IPS DF 19.7 (cell line): ENCODE results near the gene ADGRG2.
"Not testable (repeated sequence)": the region's sequence is repeated elsewhere in the genome, so short reads cannot be mapped to it uniquely, and the experiment has no call there.

Experiments
- DNase-seq: peaks from one replicate; pipeline ENCODE4 v3.0.0-alpha.2; 2013; ENCODE audit warnings: low read depth, low spot score

Gene ADGRG2

GRCh38 chrX:19086102-19086772 is 36.0 kb downstream of the ADGRG2 start:
- DNase-seq, result no peak

GRCh38 chrX:19085666-19086065 is 36.6 kb downstream of the ADGRG2 start:
- DNase-seq, result no peak

- DNase-seq, result no peak
These were observed 46.5 kb downstream of the ADGRG2 start for GRCh38 chrX:19075754-19076153.

- DNase-seq, result no peak
These were observed 49.9 kb downstream of the ADGRG2 start for GRCh38 chrX:19072372-19072771.

DNA sequence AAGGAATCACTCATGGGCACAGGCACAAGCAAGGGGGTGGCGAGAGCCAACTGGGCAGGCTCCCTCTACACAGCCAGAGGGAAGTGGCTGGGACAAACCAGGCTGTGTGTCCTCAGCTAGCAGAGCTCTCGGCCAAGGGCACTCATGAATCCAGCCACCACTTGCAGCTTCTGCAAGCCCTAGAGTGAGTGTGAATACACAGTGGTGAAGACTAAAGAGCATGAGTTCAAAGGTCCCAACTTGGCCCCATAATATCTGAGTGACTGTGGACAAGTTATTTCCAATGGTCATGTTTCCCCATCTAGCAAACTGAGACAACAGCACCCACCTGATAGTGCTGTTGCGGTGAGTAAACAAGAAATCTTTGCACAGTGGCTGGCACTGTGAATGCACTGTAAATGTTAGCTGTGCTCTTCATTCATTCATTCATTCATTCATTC is 51.7 kb downstream of the ADGRG2 start:
- DNase-seq, result no peak

DNA sequence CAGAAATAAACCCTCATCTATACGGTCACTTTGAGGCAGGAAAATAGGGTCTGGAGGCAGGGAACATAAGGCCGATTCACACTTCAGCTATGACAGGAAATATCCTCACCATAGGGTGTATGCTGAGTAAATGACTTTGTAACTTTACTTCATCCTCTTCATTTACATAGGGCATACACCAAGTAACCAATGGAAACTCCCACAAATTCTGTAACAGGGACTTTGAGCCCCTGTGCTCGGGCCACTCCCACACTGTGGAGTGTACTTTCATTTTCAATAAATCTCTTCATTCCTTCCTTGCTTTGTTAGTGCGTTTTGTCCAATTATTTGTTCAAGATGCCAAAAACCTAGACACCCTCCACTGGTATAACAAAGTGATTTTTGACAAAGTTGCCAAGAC is 55.3 kb downstream of the ADGRG2 start:
- not testable (repeated sequence) for DNase-seq

- DNase-seq, result no peak
These were observed 56.7 kb downstream of the ADGRG2 start for GRCh38 chrX:19065535-19065934.

DNA sequence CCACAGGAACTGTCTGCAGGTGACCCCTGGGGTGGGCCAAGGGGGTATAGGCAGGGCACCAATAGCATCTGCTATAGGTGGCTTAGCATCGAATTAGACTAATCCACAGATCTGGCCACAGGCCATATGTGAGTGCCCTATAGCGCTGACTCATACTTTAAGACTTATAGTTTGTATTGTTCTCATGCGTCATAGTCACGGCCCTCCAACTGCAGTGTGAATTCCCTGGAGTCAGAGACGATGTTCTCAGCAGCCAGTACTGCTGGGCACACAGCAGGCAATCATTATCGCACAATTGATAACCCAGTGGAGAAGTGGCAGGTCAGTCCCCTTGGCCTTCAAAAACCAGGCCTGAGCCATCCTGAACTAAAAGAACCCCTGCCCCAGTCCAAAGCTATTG is 58.1 kb downstream of the ADGRG2 start:
- DNase-seq, result no peak

GRCh38 chrX:19063030-19063429 is 59.2 kb downstream of the ADGRG2 start:
- DNase-seq, result no peak

DNA sequence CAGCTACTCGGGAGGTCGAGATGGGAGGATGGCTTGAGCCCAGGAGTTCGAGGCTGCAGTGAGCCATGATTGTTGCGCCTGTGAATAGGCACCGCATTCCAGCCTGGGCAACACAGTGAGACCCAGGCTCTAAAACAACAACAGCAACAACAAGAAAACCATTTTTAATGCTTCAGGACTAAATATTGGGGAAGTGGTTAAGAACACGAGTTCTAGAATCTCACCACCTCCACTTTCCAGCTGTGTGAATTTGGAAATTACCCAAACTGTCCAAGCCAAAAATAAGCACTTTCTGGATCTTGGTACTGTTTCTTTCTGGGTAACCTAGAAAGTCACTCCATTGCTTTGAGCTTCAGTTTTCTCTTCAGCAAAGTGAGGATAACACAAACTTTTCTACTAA is 63.2 kb downstream of the ADGRG2 start:
- DNase-seq, result no peak

DNA sequence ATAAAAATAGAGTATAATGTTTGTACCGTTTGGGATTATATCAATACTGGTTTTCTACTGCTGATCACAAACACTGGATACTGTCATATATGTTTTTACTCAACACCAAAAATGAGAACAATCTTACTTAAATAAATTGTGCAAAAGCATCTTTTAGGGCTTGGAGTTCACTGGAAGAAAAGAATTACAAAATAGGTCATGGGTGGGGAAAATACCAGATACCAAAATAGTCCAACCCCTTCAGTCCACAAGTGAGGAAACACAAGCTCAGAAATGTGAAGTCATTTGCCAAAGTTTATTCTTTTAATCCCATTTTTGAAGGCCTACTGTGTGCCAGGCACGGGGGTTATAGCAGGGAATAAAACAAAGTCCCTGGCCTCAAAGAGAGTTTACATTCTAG is 64.4 kb downstream of the ADGRG2 start:
- DNase-seq, result no peak

GRCh38 chrX:19049110-19049509 is 73.2 kb downstream of the ADGRG2 start:
- no peak for DNase-seq

DNA sequence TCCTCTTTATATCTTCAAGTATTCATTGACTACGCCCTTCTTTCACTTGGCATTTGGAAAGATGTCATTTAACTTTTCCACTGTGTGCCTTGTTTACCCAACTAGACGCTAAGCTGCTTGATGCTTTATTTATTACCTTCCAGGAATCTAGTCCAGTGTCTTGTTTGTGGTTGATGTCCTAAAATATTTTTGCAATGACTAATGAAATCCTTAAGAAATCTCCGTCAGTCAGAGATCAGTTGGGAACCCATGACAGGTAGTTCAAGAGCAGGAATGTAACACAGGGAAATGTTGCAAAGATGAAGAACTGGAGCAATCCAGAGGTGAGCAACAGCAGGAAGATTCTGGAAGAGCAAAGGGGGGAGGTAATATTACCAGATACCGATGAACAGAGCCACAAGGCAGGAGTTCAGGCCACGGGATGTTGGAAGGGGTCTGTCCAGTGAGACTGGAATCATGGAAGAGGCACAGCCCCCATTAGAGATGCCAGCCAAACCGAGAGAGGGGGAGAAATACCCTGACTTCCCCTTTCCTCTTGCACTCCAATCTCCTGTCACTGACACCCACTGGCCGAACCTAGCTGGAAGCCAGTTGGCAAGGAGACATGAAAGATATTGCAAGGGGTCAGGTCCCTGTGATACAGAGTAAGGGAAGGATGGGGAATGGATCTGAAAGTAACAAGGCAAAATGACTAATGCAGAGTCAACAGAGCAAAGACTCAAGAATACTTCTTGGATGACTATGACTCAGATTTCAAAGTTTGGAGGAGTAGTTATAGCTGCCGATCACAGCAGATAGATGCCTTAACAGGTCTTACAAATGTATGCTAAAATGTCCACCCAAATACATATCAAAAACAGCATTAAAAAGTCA is 75.7 kb downstream of the ADGRG2 start:
- no peak for DNase-seq

DNA sequence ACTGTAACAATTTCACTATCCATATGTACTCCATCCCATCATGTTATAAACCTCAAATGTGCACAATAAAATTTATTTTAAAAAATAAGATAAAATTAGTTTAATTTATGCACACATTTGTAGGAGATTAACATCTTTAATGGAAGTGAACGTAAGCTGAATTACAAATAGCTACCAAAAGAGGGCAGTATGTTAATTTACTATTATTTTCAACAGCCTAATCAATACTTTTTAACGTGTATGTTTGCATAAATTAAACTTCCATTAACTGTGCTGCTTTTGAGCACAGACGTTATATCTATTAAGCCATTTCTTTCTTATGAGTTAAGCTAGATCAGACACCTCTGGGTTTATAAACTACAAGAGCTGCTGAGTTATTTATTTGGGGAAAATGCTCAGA is 81.9 kb downstream of the ADGRG2 start:
- no peak for DNase-seq

DNA sequence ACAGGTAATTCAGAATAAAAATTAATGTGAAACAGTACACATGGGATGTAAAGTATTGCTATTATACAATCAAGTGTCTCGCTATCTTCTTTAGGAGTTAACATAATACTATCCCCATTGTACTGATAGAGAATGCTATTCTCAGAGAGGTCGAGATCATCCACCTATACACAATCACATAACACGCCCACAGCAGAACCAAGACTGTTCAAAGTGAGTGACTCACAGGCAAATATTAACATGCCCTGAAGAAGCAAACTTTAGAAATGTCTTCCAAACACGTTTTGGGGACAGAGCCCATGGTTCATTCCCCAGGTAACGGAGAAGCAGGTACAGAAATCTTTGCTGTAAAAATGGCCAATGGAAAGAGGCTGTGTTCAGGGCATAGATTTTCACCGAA is 88.2 kb downstream of the ADGRG2 start:
- DNase-seq, result no peak

GRCh38 chrX:19030805-19031204 is 91.5 kb downstream of the ADGRG2 start:
- DNase-seq, result no peak

- DNase-seq, result no peak
These were observed 93.7 kb downstream of the ADGRG2 start for GRCh38 chrX:19028560-19028959.

GRCh38 chrX:19024366-19024765 is 97.9 kb downstream of the ADGRG2 start:
- no peak for DNase-seq

GRCh38 chrX:19019996-19020395 is 102.3 kb downstream of the ADGRG2 start:
- DNase-seq, result no peak

DNA sequence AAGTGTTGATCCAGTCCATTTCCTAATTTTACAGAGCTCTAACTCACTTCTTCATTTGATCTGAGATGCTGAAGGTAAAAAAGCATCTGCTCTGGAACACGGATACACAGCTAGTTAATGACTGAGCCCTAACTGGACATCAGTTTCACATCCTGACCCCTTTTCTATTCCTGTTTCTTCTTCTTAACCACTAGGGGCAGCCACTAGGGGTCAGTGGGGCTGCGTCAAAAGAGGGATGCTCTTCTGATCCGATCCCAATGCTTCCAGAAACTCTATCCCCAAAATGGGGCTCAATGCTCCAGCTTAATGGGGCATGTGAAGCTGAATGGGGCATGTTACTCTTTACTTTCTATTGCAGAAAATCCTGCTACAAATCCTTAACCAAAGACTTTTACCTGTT is 105.0 kb downstream of the ADGRG2 start:
- no peak for DNase-seq

DNA sequence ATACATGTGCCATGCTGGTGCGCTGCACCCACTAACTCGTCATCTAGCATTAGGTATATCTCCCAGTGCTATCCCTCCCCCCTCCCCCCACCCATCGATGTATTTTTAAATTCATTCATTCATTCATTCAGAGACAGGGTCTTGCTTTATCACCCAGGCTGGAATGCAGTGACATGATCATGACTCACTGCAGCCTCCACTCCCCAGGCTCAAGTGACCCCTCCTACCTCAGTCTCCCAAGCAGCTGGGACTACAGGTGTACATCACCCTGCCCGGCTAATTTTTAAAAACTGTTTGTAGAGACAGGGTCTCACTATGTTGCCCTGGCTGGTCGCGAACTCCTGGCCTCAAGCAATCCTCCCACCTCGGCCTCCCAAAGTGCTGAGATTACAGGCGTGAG is 105.7 kb downstream of the ADGRG2 start:
- DNase-seq, result not testable (repeated sequence)

DNA sequence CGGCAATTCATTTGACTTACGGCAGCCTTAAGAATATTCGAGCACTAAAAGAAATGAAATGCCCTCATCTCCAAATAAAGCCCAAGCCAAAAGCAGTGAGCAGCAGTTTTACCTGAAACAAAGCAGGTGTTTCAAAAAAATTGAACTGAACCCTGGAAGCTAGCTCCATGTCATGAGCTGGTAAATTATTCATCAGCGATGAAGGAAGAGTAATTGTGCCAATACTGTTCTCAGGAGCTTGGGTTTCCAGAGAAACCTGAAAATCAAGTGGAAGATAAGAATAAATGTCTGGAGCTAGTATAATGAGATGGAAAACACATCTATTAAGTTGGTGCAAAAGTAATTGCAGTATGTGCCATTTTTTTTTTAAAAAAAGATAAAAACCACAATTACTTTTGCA is 114.4 kb downstream of the ADGRG2 start:
- DNase-seq, result no peak

DNA sequence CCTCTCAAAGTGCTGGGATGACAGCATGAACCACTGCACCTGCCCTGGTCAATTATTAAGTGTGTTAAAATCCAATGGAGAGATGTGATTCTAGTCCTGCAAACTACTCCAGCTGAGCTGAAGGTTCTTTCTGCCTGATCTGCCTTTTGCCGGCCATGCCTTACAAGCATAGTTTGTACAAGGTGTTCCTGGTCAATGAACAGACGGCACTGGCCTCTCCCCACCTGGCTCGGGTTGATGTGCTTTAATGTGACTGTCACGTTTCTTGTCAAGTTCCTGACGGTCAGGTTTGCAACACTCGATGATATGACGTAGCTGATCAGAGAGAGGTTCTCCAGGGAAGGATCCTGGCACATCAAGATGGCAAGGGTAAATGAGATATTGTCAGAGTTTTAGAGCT is 115.3 kb downstream of the ADGRG2 start:
- DNase-seq, result no peak
